Large intestine (tissue), 3 donors: ENCODE data around the gene FKBP15. TPM values are rescaled to one million over a fixed set of nuclear protein-coding genes. Genes with fewer than 3 reads are reported as not detected.

ENCODE experiments used
- DNase-seq, 2 donors: peaks; one replicate each; pipeline versions ENCODE4 v3.0.0 to v3.0.0-alpha.2; 2013
- H3K27ac ChIP-seq: one replicate; pipeline ENCODE4 v1.5.1; 2013; ENCODE audit warnings: low read length
- H3K27me3 ChIP-seq: 2 replicates; pipeline ENCODE4 v1.6.1; 2013; ENCODE audit warnings: low read length; ENCODE audit not compliant: control insufficient read depth, insufficient read depth
- H3K36me3 ChIP-seq: 2 replicates; pipeline ENCODE4 v1.6.1; 2013; ENCODE audit warnings: low read length; ENCODE audit not compliant: control insufficient read depth, insufficient read depth
- H3K4me1 ChIP-seq: one replicate; pipeline ENCODE4 v1.6.1; 2013; ENCODE audit warnings: low read length; ENCODE audit not compliant: control insufficient read depth, insufficient read depth
- H3K4me3 ChIP-seq: one replicate; pipeline ENCODE4 v1.5.1; 2013; ENCODE audit warnings: low read length
- H3K9me3 ChIP-seq: one replicate; pipeline ENCODE4 v1.6.1; 2013; ENCODE audit warnings: mild to moderate bottlenecking, low read depth, low read length, moderate library complexity; ENCODE audit not compliant: control insufficient read depth
- WGBS: methylation state at CpG from one replicate; pipeline ENCODE4 v1.1.5; 2013; ENCODE audit warnings: low lambda C conversion rate; ENCODE audit not compliant: insufficient coverage; 5-methylcytosine and 5-hydroxymethylcytosine counted together
- polyA plus RNA-seq: library from polyadenylated mRNA; unstranded; fragments of 120-200 nt; gene quantifications from one replicate; pipeline ENCODE4 v1.2.1, GENCODE V29; 2013

Gene FKBP15
- polyA plus RNA-seq, 1 donor: 23.1 TPM

GRCh38 chr9:113216406-113216805, 4.7 kb downstream of the FKBP15 start:
- Histone ChIP-seq H3K9me3 (no peaks in the 10 kb centered on the region), H3K27ac (no peak overlapping the region), H3K4me3 (no peak overlapping the region), H3K27me3 (no peaks in the 10 kb centered on the region), H3K36me3 (peaks cover 2% of the 10 kb centered on the region), H3K4me1 (peaks cover 6% of the 10 kb centered on the region)
- DNase-seq: no peak
- WGBS: no CpG with 5 or more reads among the region's 3 CpGs

- H3K4me3 ChIP-seq: no peak overlapping the region
- DNase-seq: peak; percentile 25 to 67
- no peak overlapping the region for H3K27ac ChIP-seq
- peaks cover 3% of the 10 kb centered on the region for H3K4me1 ChIP-seq
- H3K36me3 ChIP-seq: peaks cover 6% of the 10 kb centered on the region
- H3K9me3 ChIP-seq: no peaks in the 10 kb centered on the region
- 40% methylated on average over 1 of the region's 3 CpGs for WGBS
- H3K27me3 ChIP-seq: no peaks in the 10 kb centered on the region
Measured at GRCh38 chr9:113215132-113215531, 5.9 kb downstream of the FKBP15 start.

- 100% methylated on average over 4 of the region's 10 CpGs for WGBS
- Histone ChIP-seq H3K4me3 (no peak overlapping the region), H3K36me3 (peaks cover 25% of the 10 kb centered on the region), H3K27ac (no peak overlapping the region), H3K4me1 (no peaks in the 10 kb centered on the region), H3K9me3 (no peaks in the 10 kb centered on the region), H3K27me3 (no peaks in the 10 kb centered on the region)
- no peak for DNase-seq
Measured at GRCh38 chr9:113210815-113211214, 10.3 kb downstream of the FKBP15 start.

- H3K27me3 ChIP-seq: no peaks in the 10 kb centered on the region
- no peak overlapping the region for H3K27ac ChIP-seq
- no peaks in the 10 kb centered on the region for H3K4me1 ChIP-seq
- WGBS: no CpG with 5 or more reads among the region's 1 CpG
- peaks cover 36% of the 10 kb centered on the region for H3K36me3 ChIP-seq
- H3K9me3 ChIP-seq: no peaks in the 10 kb centered on the region
- H3K4me3 ChIP-seq: no peak overlapping the region
- no peak for DNase-seq
Measured at GRCh38 chr9:113205861-113206260, 15.2 kb downstream of the FKBP15 start.

- Histone ChIP-seq H3K27me3 (no peaks in the 10 kb centered on the region), H3K36me3 (peaks cover 32% of the 10 kb centered on the region), H3K27ac (no peak overlapping the region), H3K4me1 (no peaks in the 10 kb centered on the region), H3K9me3 (no peaks in the 10 kb centered on the region), H3K4me3 (no peak overlapping the region)
- DNase-seq: no peak
- 100% methylated on average over 1 of the region's 2 CpGs for WGBS
Measured at GRCh38 chr9:113205432-113205831, 15.6 kb downstream of the FKBP15 start.

- H3K4me3 ChIP-seq: no peak overlapping the region
- H3K27ac ChIP-seq: no peak overlapping the region
- H3K4me1 ChIP-seq: no peaks in the 10 kb centered on the region
- H3K36me3 ChIP-seq: peaks cover 41% of the 10 kb centered on the region
- H3K27me3 ChIP-seq: no peaks in the 10 kb centered on the region
- no peaks in the 10 kb centered on the region for H3K9me3 ChIP-seq
- no CpG with 5 or more reads among the region's 4 CpGs for WGBS
- no peak for DNase-seq
Measured at GRCh38 chr9:113199683-113200329, 21.3 kb downstream of the FKBP15 start.

GRCh38 chr9:113192455-113192854, 28.6 kb downstream of the FKBP15 start:
- no peak overlapping the region for H3K4me3 ChIP-seq
- no peaks in the 10 kb centered on the region for H3K9me3 ChIP-seq
- no peaks in the 10 kb centered on the region for H3K4me1 ChIP-seq
- H3K27ac ChIP-seq: no peak overlapping the region
- no peaks in the 10 kb centered on the region for H3K27me3 ChIP-seq
- H3K36me3 ChIP-seq: peaks cover 40% of the 10 kb centered on the region
- WGBS: 100% methylated on average over 1 of the region's 2 CpGs
- DNase-seq: no peak

GRCh38 chr9:113187929-113188595, 33.0 kb downstream of the FKBP15 start:
- DNase-seq: peak; percentile 18 to 40
- Histone ChIP-seq H3K4me1 (no peaks in the 10 kb centered on the region), H3K4me3 (no peak overlapping the region), H3K27ac (no peak overlapping the region), H3K9me3 (no peaks in the 10 kb centered on the region), H3K27me3 (no peaks in the 10 kb centered on the region), H3K36me3 (peaks cover 62% of the 10 kb centered on the region)
- WGBS: 83% methylated on average over 1 of the region's 9 CpGs

- no peak overlapping the region for H3K27ac ChIP-seq
- 100% methylated on average over 1 of the region's 7 CpGs for WGBS
- no peak for DNase-seq
- H3K4me1 ChIP-seq: no peaks in the 10 kb centered on the region
- no peaks in the 10 kb centered on the region for H3K27me3 ChIP-seq
- no peak overlapping the region for H3K4me3 ChIP-seq
- H3K36me3 ChIP-seq: peaks cover 74% of the 10 kb centered on the region
- H3K9me3 ChIP-seq: no peaks in the 10 kb centered on the region
Measured at GRCh38 chr9:113186137-113186755, 34.8 kb downstream of the FKBP15 start.

GRCh38 chr9:113185271-113185670, 35.8 kb downstream of the FKBP15 start:
- DNase-seq: no peak
- H3K36me3 ChIP-seq: peaks cover 72% of the 10 kb centered on the region
- WGBS: no CpG with 5 or more reads among the region's 4 CpGs
- H3K9me3 ChIP-seq: no peaks in the 10 kb centered on the region
- H3K27me3 ChIP-seq: no peaks in the 10 kb centered on the region
- no peaks in the 10 kb centered on the region for H3K4me1 ChIP-seq
- no peak overlapping the region for H3K4me3 ChIP-seq
- no peak overlapping the region for H3K27ac ChIP-seq
